Kidney epithelial cell (primary cell): ENCODE data around the gene GPANK1. TPM values are rescaled to one million over a fixed set of nuclear protein-coding genes. Genes with fewer than 3 reads are reported as not detected.

Source experiments
- DNase-seq: peaks from one replicate; pipeline ENCODE4 v3.0.0-alpha.2; 2010; ENCODE audit warnings: low read depth
- H3K27me3 ChIP-seq: 2 replicates; pipeline ENCODE4 v1.6.0; 2011; ENCODE audit warnings: low read length; ENCODE audit not compliant: control insufficient read depth, insufficient read depth
- H3K36me3 ChIP-seq: 2 replicates; pipeline ENCODE4 v1.5.1; 2011; ENCODE audit warnings: low read length; ENCODE audit not compliant: control insufficient read depth, insufficient read depth
- H3K4me3 ChIP-seq: 2 replicates; pipeline ENCODE4 v1.5.1; 2011; ENCODE audit warnings: low read depth, mild to moderate bottlenecking, control low read depth, low read length
- total RNA-seq: library from RNA; depleted of rRNA; stranded (reverse); fragments of >200 nt; gene quantifications from 2 replicates; pipeline ENCODE4 v1.2.3, GENCODE V29; 2015
- TF ChIP-seq, protein P1 (sequence below): IDR thresholded peaks from 2 replicates; pipeline ENCODE4 v1.5.1; 2011; ENCODE audit warnings: mild to moderate bottlenecking, moderate library complexity, low read length, control low read depth, inconsistent platforms; ENCODE audit not compliant: insufficient read depth, poor library complexity, severe bottlenecking

The GPANK1 gene
- total RNA-seq, 1 donor from 2014 or later: 22.0 TPM

DNA sequence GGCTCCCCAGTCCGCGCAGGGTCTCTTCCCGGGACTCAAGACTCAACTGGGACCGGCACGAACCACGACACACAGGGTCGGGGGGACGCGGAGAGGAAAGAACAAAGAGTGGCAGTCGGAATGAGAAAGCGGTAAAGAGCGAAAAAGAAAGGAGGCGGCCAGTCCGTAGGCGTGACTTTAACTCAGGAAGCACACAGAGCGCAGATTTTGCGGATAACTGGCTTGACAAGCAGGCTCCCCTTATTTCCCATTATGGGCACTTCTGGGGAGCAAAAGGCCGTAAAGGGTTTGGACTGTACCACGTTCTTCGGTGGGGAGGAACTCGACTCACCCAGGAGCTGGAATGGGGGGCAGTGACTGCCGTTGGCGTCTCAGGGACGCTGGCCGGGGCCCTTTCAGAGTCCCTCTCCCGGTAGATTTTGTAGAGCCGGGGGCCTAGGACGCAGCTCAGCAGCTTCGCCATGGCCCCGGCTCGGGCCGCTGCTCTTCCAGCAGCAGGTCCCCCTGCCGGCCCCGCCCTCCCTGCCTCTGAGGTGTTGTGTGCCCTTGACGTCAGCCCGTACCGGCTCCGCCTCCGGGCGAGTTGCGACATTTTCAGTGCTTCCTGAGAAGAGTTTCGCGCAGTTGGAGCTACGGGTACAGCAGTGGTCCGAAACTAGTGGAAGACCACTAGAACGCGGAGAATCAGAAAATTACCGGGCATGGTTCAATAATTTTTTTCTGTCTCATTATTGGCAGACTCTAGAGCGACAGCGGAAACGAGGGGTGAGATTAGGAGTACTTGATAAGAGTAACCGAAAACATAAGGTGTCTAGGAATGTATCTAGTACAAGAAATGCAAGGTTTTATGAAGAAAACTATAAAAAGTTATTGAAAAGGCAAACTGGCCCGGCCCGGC is 38.3 kb upstream of the GPANK1 start, which contains the start of gene ABHD16A:
TSS of gene ABHD16A (minus strand) at position 506 of the 898 bp plus-strand sequence. CDS start at position 463, 43 bp downstream.
- DNase-seq: peak; percentile 96
- no peaks in the 10 kb centered on the region for H3K27me3 ChIP-seq
- H3K4me3 ChIP-seq: peak within 1 kb of the TSS; percentile 81
- H3K36me3 ChIP-seq: no peaks in the 10 kb centered on the region
- TF ChIP-seq, protein P1, sequence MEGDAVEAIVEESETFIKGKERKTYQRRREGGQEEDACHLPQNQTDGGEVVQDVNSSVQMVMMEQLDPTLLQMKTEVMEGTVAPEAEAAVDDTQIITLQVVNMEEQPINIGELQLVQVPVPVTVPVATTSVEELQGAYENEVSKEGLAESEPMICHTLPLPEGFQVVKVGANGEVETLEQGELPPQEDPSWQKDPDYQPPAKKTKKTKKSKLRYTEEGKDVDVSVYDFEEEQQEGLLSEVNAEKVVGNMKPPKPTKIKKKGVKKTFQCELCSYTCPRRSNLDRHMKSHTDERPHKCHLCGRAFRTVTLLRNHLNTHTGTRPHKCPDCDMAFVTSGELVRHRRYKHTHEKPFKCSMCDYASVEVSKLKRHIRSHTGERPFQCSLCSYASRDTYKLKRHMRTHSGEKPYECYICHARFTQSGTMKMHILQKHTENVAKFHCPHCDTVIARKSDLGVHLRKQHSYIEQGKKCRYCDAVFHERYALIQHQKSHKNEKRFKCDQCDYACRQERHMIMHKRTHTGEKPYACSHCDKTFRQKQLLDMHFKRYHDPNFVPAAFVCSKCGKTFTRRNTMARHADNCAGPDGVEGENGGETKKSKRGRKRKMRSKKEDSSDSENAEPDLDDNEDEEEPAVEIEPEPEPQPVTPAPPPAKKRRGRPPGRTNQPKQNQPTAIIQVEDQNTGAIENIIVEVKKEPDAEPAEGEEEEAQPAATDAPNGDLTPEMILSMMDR: no peak

DNA sequence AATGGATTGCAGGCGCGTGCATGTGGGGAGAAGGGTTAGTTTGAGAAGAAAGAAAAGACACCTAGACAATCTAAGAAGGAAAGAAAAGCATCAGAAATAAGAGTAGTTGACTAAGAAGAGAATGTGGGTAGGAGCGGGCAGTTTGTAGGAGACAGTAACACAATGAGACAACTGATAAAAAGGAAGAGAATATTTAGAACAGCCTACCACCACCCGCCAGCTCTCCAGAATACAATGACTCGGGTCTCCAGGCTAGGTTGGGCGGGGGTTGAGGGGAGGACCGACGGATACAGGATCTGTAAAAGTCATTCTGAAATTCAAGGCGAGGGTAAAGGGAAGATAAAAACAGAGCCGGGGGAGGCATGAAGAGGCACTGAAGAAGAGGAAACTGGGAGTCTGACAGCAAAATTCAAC is 37.6 kb upstream of the GPANK1 start:
- DNase-seq: no peak
- TF ChIP-seq, protein P1: no peak

DNA sequence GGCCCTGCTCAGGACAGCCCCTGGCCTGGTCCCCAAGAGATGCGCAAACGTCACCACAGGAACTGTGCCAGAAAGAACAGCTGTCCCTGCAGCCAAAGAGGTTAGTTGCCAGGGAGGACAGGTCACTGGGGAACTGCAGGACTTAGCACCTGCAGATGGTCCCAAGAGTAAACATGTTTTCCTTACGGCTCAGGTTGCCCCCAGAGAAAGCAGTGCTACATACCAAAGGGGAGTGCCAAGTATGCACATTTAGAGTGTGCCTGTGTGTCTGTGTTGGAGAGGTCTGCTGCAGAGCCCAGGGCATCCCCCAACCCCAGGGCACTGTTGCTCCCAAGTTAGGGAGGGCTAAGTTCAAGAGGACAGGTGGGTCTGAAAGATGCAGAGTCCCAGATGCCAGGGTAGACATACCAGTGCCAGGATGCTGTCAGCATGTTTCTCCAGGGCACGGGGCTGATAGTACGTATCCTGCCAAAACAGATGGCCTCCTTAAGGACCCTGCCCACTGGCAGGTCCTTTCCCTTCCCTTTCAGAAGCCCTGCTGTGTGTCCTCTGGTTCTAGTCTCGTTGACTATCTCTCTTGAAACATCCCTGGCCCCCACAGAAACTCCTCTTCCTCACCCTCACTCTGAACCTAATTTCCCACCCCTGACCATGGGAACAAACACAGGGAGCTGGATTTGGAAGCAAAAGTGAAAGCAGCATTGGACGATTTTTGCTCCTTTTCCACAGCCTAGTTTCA is 37.0 kb upstream of the GPANK1 start:
- H3K27me3 ChIP-seq: no peaks in the 10 kb centered on the region
- TF ChIP-seq, protein P1: no peak
- H3K36me3 ChIP-seq: no peaks in the 10 kb centered on the region
- peak overlapping the region; percentile 81 for H3K4me3 ChIP-seq
- DNase-seq: no peak

More for the DNA sequence above, 37.6 kb upstream of the GPANK1 start:
- H3K36me3 ChIP-seq: no peaks in the 10 kb centered on the region
- H3K27me3 ChIP-seq: no peaks in the 10 kb centered on the region
- H3K4me3 ChIP-seq: peak overlapping the region; percentile 81

DNA sequence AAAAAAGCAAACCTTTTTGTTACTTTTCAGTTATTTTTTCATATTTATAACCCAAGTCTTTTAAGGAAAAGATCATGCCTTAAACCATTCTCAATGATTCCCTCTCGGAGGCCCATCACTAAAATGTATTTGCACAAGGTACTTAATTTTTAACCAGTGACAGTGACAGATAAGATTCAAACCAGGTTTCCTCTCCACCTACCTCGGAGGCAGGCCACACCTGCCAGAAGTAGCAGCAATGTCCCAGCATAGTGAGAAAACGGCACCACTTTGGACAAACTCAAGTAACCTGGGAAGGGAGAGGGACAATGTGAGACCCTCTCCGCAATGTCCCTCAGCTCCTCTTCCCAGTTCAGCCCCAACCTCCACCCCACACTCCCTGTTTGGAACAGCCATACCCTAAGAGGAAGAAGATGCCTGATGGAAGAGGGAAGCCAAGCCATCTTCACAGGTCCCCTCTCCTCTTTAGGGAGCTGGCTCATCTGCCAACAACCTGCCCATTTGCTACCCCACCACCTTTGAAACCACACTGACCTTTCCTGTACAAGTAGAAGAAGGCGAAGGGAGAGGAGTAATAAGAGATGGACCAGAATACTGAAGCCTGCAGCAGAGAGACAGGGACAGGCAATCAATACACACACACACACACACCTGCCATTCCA is 36.1 kb upstream of the GPANK1 start:
- TF ChIP-seq, protein P1: no peak
- no peaks in the 10 kb centered on the region for H3K36me3 ChIP-seq
- H3K27me3 ChIP-seq: no peaks in the 10 kb centered on the region
- no peak overlapping the region for H3K4me3 ChIP-seq
- no peak for DNase-seq

DNA sequence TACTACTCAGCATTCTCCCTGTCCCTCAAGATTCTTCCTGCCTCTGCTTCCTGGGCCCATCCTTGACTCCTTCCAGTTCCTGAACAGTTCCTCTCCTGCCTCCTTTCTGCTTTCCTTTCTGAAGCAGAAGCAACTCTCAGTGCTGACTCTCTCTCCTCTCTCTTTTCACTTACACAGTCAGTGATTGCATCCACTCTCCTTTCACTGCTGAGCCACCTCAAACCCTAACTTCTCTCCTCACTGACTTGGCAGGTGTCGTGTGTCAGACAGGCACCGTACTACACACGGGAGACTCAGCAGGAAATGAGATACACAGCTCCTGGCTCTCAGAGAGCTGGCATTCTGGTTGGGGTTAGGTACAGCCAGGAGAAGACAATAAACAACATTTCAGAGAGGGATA is 32.8 kb upstream of the GPANK1 start:
- TF ChIP-seq, protein P1: no peak
- Histone ChIP-seq H3K4me3 (no peak overlapping the region), H3K36me3 (no peaks in the 10 kb centered on the region), H3K27me3 (no peaks in the 10 kb centered on the region)
- DNase-seq: no peak
